HG03196 (cell line): ENCODE results near the gene ASB13.
"Not testable (repeated sequence)": the region's sequence is repeated elsewhere in the genome, so short reads cannot be mapped to it uniquely, and the experiment has no call there.

Source experiments
- ATAC-seq: cut with Tn5 transposase; IDR thresholded peaks from one replicate; pipeline ENCODE4 v1.9.1; 2021; ENCODE audit not compliant: unreplicated experiment

Gene ASB13

DNA sequence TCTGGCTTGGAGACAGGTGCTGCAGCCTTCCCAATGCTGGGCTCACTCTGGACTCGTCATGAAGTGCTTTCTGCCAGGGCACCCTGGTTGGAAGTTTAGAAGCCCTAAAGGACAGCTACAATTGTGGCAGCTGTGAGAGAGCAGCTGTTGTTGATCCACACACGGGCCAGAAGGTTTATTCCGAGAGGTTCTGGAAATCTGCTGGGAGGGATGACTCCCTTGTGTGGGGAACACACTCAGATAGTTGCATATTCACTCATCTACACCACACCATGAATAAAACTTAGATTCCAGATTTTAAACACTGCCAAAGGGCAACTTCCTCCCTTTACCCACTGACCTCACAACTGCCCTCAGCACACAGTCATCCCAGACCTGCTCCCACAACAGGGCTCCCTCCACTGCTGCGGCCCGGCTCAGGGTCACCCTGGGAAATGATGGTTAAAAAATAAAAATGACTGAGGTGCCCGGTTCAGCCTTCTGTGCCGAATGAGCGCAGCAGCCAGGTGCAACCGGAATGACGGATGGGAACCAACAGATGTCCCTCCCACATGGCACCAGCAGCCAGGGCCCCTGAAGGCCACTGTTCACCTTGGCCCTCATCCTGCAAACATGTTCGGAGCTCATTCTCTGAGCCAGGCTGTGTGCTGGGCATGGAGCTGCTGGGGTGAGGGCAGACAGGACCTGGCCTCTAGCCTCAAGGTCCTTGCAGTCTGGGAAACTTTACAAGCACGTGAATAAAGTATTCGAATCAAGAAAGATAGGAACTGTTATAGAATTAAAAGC lies 40.2 kb downstream of the ASB13 start:
- no peak for ATAC-seq

DNA sequence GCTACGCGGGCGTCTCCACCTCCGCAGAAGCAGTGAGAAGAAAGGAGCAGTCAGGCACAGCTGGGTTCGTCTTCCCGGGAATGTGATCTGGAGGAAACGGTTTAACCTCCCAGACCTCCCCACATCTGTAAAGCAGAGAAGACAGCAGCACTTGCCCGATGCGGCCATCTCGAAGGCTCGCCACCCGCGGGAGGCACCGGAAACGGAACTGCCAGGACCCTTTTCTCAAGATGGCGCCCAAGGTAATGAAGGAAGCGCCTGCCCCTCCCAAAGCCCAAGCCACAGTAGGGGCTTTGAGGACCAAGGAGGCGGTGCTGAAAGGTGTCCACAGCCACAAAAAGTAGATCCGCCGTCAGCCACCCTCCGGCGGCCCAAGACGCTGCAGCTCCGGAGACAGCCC lies 41.7 kb downstream of the ASB13 start:
- ATAC-seq = no peak

DNA sequence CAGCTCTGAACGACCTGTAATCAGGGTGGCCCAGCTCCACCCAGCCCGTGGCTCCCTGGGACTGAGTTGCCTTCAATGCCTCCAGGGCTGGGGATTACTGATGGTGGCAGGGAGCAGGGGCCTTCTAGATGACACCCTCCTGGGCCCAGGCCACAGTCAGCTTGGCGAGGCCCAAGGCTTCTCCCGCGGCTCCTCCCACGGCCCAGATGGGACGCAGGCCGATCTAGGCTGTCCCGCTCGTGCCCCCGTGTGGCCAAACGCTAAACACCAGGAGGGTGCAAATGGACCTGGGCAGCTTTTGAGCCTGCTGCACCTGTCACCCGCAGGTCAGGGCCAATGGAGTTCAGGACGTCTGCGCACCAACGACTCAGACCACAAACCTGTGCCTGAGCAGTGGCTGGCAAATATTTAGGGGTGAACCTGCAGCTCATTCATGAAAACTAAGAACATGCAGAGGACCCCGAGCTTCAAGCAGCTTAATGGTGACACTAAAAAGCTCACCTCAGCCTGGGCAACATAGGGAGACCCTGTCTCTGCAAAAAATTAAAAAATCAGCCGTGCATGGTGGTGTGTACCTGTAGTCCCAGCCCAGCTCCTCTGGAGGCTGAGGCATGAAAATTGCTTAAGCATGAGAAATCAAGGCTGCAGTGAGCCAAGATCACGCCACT lies 43.2 kb downstream of the ASB13 start:
- peak; percentile 89 for ATAC-seq

DNA sequence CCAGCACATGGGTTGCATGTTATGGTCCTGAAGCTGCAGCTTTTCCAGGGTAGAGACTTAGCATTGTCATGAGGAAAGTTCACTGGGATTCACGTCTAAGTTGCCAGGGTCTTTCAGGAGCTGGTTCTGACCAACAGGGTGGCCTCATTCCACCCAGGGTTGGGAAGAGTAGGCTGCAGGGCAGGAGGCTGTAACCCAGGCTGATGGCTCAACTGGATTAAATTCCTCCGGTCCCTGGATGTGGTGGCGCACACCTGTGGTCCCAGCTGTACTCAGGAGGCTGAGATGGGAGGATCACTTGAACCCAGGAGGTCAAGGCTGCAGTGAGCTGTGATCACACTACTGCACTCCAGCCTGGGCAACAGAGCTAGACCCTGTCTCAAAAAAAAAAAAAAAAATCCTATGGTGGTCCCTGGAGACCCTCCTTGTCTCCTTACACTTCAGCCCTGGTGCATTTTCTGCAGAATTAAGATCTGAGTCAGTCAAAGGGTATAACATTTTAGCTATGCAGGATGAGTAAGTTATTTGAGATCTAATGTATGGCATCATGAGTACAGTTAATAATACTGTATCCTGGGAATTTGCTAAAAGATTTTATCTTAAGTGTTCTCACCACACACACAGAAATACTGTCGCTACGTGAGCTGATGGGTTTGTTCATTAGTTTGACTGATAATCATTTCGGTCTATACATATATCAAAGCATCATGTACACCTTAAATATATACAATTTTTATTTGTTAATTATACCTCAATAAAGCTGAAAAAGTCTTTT lies 44.0 kb downstream of the ASB13 start:
- no peak for ATAC-seq

DNA sequence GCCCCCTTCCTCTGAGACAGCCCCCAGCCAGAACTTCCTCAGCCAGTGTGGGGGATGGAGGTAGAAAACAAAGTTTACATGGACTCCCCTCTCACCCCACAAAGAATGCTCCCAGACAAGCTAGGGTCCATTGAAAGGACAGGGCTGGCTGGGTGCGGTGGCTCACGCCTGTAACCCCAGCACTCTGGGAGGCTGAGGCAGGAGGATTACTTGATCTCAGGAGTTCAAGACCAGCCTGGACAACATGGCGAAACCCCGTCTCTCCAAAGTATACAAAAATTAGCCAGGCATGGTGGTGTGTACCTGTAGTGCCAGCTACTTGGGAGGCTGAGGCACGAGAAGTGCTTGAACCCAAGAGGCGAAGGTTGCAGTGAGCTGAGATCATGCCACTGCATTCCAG lies 45.0 kb downstream of the ASB13 start:
- not testable (repeated sequence) for ATAC-seq

DNA sequence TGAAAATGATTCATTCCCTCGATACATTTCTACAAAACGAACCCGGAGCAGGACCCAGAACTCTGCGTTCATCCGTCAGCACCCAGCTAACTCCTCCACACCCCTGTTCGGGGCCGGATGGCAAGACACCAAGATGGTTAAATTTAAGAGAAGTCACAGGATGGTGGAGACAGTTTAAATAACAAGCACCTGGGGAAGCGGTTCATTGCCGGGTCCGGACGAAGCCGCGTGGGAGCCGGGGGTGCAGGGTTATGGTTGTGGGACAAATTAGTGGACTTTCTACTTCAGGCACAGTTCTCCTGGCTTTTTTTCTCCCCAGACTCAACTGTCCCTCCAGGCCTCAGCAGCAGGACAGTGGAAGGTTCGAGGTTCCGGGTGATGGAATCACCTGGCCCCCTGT lies 45.4 kb downstream of the ASB13 start:
- no peak for ATAC-seq

DNA sequence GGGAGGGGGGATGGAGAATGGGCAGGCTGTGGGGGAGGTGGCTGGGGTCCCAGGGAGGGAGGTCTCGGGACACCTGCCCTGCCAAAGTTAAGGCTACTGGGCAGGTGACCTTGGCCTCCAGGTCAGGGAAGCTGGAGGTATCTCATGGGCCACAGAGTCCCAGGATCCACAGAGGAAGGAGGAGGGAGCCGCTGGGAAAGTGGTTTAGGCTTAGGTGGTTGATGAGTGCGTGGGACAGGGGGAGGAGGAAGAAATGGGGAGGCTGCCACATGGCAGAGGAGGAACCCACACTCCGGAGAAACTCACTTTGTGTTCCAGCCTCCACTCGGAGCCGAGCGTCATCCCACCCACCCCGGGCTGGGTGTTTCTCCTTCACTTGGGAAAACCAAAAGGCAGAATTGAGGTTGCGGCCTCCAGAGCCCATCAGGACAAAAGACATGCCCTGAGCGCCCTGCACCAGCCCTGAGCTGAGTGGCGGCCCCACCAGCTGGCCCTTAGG lies 46.1 kb downstream of the ASB13 start:
- no peak for ATAC-seq

DNA sequence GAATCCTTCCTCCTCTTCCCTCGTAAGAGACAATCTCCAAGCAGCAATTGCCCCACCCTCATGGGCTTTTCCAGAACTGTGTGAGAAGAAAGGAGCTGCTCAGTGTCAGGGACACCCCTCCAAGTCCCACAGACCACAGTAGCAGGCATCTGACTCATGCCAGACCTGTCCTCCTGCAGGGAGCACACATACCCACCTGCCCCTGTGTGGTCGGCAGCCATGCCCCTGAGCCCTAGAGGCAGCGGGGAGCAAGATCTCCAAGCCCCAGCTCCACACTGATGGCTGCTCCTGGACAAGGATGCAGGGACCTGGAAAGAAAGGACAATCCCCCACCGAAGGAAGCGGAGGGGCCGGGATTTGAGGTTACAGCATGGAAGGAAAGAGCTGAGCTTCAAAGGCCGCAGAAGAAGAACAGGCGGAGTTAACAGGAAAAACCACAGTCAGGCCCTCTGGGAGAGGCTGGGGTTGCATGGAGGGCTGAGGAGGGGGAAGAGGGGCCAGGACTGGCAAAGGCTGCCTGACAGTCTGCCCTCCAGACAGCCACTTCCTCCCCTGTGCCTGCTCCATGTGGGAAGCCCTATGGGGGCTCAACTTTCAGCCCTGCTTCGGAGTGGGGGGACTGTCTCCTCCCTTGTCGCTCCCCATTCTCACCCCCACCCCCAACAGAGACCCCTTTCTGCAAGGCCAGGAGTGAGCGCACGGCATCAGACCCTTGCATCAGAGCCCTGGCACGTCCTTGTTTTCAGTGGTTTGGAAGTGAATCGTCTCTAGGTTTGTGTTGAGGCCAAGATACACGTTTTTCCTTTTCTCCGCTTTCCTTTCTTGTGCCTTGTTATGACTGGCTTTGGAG lies 46.8 kb downstream of the ASB13 start:
- no peak for ATAC-seq

DNA sequence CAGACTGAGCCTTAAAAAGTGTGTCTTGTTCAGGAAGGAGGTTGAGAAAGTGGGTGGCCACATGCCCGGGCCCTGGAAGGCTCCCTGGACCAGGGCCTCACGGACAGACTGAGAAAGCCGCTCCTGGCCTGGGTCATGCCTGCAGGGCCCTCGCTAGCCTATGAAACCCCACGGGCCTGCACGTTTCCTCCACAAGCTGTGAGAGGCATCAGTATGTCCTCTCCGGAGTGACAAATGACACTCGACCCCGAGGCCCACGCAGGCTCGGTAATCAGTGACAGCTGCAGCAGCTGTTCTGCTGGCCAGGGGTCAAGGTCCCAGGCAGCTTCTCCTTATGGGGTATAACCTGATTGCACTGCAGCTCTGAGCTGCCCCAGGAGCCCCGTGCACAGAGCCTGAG lies 47.6 kb downstream of the ASB13 start:
- ATAC-seq = no peak

DNA sequence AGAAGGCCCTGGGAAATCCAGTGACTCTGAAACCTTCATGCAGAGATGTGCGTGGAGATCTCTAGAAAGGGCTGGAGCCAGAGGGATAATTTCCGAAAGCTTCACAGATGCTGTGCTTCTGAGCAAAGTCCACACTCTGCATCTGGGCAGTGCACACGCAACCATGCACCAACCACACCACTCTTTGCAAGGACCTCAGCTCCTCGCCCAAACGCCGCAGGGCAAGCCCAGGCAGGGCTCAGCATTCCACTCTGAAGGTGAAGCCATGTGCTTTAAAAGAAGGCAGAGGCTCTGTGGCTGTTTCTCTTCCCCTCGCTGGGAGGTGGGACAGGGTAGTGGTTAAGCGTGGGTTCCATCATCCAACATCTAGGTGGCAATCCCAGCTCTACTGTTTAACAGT lies 48.4 kb downstream of the ASB13 start:
- ATAC-seq = no peak

DNA sequence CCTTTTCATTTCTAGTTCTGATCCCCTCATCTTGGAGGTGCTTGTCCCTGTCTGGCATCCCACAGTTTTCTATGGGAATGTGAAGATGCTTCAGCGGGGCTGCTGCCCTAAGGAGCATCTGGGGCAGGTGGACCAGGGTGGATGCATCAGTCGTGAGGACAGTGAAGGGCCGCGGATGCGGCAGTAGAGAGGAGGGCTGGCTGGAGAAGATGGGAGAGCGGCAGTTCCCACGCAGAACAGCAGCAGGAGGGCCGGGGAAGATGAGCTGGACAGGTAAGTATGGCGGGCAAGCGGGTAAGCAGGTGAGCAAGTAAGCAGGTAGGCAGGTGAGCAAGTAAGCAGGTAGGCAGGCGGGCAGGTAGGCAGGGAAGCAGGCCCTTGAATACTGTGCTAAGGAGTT lies 48.9 kb downstream of the ASB13 start:
- ATAC-seq = no peak

DNA sequence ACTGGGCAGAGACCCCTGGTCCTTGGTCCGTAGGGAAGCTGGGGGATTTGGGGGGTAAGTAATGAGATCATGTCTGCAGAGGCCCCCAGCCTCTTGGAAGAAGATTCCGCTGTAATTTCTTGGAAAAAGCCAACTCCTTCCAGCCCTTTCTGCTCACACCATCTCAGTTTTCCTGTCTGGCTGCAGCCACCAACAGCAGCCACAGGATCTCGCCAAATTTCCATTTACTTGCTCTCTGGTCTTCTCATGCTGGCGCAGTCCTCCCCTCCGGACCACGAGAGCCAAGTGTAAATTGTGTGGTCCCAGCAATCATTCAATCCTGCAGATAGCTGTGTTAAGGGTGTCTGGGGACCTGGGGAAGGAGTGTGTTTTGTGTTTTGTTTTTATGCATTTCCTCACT lies 49.6 kb downstream of the ASB13 start:
- ATAC-seq = no peak

DNA sequence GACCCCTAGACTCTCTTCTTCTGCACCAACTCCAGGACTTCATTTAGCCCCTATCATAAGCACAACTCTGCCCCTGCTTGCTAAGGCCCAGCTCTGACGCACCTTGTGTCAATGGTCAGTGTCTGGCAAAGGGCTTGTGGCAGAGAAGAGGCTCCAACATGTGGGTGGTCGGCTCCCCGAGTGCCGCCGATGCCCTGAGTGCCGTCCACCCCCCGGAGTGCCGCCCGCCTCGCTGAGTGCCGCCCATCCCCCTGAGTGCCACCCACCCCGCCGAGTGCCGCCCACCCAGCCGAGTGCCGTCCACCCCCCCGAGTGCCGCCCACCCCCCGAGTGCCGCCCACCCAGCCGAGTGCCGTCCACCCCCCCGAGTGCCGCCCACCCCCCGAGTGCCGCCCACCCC lies 50.3 kb downstream of the ASB13 start:
- ATAC-seq = no peak

DNA sequence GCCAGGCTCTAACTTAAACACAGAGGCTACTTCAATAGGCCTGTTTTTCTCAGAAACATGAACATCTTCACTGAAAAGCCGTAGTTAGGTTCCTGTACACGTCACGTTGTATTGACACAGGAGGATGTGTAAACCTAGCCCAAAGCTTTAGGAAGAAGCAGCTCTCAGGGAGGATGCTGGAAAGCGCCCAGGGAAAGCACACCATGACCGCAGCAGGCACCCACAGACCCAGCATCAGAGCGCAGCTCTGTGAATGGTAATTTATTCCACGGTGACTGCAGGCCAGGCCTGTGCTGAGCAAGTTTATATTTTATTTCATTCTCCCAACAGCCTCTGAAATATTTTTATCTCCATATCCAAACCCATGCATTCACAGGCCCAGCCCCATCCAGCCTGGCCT lies 51.1 kb downstream of the ASB13 start:
- no peak for ATAC-seq

DNA sequence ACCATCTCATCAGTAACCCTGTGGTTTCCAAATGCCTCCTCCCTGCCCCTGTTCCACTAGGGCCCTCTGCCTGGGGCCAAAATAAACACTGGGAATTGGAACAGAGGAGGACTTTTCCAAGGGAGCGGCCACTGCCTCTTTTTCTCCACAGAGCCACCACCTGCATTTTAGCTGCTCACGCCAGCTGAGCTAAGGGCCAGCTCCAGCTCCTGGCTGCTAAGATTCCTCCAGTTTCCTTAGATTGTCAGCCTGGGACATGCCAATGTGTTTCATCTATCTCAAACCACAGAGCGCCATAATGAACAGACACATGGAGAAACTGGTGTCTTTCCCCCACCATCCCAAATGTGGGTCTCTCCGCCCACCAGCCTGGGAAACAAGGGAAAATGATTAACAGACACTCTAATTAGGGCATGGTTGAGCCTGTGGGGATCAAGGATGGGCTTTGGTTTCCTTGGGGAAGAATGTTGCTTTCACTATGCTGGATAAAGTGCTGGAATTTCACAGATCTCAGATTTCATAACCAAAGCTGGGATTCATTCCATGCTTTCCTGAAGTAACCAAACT lies 52.2 kb downstream of the ASB13 start:
- ATAC-seq = no peak

DNA sequence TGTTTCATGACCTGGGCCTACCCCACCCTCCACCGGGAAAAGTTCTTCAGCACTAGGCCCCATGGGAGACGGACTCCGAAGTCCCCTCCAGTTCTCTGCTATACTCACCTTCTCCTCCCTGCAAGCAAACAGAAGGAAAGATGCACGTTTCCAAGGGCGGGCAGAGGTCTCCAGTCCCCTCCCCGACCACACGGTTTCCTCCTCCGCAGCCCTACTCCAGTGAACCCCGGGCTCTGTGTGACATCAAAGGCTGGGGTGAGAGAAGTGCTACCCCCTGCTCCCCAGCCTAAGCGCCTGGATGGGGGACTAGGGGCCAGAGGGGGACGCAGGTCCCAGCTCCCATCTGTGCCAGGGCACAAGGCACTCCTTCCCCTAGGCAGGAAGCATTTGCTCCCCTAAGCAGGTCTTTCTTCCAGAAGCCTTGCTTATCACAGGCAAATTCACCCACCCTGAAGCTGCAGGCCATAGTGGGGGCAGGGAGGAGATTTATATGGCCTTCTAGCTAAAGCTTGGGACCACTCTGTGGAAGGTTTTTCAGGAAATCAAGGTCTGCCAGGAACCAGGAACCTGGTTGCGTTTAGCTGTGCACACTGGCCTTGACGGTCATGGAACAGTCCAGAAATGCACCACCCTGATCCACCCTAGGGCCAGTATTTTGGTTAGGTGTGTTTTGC lies 52.8 kb downstream of the ASB13 start:
- ATAC-seq = no peak

DNA sequence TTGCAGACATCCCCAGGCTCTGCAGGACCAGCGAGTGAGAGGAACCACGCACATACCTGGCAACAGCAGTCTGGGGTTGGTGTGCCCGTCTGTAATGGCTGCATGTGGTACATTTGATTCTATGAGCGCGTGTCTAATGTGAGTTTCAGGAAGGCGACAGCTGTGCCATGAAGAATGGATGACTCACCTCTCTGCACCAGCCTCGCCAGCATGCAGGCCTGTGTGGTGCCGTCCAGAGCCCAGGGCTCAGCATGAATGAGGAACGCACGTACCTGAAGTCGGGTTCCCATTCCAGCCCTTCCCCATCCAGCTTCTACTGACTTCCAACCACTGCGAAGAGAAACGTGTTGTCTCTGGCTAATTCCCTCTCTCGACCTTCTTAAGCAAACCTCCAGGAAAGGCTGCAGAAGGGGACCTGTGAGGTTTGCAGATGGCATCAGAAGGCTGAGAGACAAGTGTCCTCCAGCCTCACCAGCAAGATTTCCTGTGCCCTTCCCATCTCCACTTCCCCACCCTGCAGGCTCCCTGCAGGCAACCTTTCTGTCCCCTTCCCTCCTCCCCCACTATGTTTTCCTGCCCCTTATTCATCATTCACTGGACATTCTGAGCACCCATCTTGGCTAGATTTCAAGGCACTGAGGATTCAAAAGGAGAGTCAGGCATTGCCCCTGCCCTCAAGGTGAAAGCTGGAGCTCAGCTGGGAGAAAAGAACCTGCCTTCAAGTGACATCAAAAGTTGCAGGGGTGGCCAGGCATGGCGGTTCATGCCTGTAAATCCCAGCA lies 54.3 kb downstream of the ASB13 start:
- ATAC-seq = no peak

DNA sequence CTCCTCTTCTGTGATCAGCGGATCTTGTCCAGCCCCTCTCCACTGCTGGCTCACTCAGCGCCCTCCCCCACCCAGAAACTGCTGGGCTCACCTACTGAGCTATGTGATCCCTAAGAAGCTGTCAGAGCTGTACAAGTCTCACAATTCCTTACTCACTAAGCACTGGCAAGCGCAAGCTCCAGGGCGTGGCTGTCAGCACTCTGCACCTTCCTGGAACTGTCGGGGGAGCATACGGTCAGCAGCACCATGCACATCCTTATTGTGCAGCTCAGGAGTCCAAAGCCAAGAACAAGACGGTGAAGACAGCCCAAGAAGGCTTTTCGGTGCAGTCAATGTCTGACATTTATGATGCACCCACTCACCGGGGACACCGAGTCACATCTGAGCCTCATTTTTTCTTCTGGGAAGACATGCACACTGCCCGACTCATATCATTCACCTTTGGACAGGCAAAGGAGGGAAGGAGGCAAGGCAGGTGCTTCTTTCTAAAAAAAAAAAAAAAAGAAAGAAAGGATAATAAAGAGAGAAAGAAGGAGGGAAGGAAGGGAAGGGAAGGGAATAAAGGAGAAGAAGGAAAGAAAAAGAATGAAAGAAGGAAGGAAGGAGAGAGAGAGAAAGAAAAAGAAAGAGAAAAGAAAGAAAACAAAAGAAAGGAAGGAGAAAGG lies 56.3 kb downstream of the ASB13 start:
- ATAC-seq = no peak
